ENCODE results near the gene C10orf71.

DNA sequence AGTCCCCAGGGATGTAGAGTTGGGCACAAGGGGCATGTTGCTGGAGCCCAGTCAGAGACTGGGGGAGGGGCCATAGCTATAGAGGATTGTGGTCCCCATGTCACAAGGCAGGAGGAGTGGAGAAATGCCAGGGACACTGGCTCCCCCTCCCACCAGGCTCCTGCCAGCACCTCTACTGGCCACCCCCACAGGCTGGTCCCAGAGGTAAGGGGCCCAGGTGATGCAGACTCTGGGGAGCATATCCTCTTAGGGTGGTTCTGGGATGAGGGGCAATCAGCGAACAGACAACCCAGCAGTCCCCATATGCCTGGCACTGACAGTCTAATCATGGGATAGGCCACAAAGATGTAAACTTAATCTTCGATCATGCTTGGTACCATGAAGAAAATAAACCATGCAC lies 21.2 kb downstream of the C10orf71 start:
- TF ChIP-seq, protein P1, sequence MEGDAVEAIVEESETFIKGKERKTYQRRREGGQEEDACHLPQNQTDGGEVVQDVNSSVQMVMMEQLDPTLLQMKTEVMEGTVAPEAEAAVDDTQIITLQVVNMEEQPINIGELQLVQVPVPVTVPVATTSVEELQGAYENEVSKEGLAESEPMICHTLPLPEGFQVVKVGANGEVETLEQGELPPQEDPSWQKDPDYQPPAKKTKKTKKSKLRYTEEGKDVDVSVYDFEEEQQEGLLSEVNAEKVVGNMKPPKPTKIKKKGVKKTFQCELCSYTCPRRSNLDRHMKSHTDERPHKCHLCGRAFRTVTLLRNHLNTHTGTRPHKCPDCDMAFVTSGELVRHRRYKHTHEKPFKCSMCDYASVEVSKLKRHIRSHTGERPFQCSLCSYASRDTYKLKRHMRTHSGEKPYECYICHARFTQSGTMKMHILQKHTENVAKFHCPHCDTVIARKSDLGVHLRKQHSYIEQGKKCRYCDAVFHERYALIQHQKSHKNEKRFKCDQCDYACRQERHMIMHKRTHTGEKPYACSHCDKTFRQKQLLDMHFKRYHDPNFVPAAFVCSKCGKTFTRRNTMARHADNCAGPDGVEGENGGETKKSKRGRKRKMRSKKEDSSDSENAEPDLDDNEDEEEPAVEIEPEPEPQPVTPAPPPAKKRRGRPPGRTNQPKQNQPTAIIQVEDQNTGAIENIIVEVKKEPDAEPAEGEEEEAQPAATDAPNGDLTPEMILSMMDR (IDR thresholded peaks at IDR 0.05), result no peak
- no peak for TF ChIP-seq POLR2A (IDR thresholded peaks at IDR 0.05)

Data from heart left ventricle (tissue), 13 donors.